ENCODE data around the gene FBXO2.

The FBXO2 gene

DNA sequence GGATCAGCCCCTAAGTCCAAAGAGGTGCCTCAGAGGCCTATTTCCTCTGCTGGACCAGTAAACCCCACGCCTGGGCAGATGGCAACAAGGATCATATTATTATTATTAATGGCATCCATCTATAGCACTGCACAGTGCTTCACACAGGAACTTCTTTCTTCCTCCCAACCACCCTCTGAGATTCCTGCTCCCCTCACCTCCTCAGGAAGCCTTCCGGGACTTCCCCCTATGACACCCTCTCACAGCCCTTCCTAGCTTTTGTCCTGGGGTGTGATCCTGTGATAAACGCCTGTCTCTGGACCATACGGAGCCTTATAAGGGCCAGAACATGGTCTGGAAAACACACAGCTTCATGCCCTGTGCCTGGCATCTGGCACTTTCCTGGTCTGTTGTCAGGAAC lies 3.2 kb downstream of the FBXO2 start:
- no peak for DNase-seq

- peak; percentile 86 for DNase-seq
Measured at GRCh38 chr1:11650331-11650991, 3.8 kb downstream of the FBXO2 start.

DNA sequence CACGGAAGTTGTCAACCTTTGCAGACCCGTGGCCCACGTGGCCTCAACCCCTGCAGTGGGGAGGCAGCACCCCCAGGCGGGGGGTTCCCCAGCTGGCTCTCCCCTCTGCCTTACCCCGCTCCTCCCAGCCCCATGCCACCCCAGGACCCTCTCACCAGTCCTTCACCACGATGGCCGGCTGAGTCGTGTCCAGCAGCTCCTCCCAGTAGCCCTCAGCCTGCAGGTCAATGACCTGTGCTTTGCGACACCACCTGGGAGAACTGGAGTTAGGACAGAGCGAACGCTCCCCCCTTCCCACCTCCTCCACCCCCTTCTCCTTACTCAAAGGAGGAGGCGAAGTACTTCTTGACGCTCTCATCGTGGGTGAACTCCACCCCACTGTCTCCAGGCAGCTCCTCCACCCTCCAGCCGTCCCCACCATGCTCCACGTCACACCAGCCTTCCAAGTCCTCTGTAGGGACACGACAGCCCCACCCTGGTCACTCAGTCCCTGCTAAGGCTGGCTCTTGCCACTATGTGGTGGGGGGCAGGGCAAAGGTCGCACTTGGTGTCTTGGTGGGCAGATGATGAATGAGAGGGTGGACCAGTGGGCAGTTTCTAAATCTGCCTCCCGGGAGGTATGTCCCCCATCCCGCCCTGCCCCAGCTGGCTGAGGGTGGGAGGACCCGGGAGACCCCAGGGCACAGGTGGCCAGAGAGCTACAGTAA lies 4.5 kb downstream of the FBXO2 start:
- no peak for DNase-seq

DNA sequence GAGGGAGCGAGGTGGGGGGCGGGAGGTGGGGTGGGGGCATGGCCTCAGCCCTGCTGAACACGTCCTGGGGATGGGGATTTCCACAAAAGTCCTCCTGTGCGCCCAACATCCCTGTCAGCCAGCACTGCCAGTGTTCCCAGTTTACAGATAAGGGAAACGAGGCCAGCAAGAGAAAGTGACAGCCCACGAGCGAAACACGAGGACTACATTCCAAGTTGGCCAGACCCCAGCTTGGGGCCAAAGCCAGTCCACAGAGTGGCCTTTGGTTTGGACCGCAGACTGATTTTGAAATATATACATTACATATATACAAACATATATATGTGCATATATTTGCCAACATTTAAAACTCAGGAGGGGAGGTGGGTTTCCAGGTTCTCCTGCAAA lies 5.0 kb downstream of the FBXO2 start:
- DNase-seq = no peak

- DNase-seq = peak; percentile 41
Measured at GRCh38 chr1:11648732-11649158, 5.5 kb downstream of the FBXO2 start.

DNA sequence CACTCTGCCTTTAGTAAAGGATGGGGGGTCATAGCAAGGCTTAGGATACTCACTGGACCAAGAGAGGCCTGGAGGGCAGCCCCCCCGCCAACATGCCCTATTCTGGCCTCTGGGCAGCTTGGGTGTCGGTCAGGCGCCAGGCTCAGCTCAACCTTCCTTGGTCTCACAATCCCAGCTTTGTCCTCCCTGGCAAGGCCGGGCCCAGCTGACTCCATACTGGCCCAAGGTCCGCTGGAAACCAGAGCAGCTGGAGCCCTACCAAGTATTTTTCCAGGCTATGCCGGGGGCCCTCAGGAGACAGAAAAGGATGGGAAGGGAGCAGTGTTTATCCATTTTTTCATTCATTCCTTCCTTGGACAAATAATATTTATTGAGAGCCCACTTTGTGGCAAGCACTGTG lies 6.2 kb downstream of the FBXO2 start:
- no peak for DNase-seq

GRCh38 chr1:11647333-11647732 lies 6.9 kb downstream of the FBXO2 start:
- no peak for DNase-seq

DNA sequence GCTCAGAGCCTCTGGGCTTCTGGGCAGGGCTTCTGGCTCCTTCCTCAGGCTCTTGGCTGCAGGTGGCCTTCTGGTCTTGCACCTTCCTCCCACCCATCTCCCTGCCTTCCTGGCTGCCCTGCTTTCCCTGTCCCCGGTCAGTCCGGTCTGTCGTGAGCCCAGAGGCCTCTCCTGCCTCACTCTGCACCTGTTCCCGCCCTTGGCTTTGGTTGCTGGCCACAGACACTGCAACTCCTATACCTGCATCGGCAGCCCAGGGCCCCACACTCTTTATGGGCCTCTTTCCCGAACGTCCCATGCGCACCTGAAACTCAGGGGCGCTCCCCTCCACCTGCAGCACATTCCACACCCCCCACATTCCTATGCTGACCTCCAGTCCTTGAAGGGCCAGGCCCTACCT lies 7.9 kb downstream of the FBXO2 start:
- no peak for DNase-seq

- DNase-seq = peak; percentile 77
Measured at GRCh38 chr1:11645670-11646265, 8.5 kb downstream of the FBXO2 start.

DNA sequence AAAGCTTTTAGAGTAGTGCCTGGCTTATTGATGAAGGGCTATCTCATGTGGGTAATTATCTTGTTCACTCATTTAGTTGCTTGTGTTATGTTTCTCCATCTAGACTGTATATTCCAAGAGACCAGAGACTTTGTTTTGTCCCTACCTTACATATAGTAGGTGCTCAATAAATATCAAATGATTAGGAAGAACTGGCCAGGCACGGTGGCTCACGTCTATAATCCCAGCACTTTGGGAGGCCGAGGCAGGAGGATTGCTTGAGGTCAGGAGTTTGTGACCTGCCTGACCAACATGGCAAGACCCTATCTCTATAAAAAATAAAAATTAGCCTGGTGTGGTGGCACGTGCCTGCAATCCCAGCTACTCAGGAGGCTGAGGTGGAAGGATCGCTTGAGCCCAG lies 9.0 kb downstream of the FBXO2 start:
- DNase-seq = no peak

- DNase-seq = no peak
Measured at GRCh38 chr1:11643782-11644181, 10.4 kb downstream of the FBXO2 start.

DNA sequence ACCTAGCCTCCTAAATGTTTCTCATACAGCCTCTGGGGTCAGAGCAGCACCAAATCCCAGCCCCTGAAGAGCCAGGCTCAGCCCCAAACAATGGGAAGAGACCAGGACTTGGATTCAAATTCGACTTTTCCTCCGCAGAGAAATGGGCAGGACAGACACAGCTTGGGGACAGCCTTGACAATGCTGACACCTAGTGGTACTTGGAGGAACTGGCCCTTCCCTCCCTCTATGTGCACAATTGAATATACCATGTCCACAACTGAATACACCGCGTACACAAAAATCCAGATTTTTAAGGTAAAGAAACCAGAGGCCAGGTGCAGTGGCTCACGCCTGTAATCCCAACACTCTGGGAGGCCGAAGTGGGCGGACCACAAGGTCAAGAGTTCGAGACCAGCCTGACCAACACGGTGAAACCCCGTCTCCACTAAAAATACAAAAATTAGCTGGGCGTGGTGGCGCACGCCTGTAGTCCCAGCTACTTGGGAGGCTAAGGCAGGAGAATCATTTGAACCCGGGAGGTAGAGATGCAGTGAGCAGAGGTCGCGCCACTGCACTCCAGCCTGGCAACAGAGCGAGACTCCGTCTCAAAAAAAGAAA lies 11.7 kb downstream of the FBXO2 start:
- DNase-seq = peak; percentile 57

DNA sequence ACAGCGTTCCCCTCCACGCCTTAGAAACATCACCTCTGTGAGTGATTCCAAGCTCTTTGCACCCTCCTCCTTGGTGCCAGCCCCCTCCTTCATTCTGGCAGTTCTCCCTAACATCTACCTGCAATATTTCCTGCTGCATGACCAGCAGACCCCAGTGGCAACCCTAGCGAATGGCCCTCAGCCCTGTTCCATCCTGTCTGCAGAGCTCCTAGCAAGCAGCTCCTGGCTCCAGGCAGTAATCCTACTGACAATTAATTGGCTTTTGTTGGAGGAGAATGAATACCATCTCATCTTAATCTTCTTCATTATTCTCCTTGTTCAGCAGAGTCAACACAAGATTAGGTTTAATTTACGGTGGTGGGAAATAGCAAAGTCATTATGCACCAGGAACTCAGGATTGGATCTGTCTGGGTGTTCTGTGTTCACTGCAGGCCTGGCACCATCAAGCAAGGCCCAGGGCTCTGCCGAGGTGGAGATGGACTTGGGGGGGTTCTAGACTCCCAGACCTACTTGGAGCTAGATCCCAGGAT lies 12.4 kb downstream of the FBXO2 start:
- no peak for DNase-seq

- no peak for DNase-seq
Measured at GRCh38 chr1:11640944-11641343, 13.3 kb downstream of the FBXO2 start.

DNA sequence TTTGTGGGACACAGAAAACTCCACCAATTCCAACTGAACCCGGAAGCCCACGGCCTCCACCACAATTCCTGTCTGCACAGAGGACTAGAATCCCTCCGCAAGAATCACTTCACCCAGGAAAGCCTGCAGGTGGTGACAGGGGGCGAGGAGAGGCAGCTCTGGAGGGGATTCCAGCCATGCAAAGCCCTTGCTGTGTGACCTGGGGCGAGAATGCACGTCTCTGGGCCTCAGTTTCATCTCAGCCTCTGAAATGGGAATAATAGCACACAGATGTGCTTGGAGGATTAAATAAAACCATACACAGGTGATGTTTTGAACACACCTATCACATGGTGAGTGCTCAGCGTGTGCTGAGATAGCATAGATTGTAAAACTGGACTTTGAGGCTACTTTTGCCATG lies 14.1 kb downstream of the FBXO2 start:
- DNase-seq = no peak

DNA sequence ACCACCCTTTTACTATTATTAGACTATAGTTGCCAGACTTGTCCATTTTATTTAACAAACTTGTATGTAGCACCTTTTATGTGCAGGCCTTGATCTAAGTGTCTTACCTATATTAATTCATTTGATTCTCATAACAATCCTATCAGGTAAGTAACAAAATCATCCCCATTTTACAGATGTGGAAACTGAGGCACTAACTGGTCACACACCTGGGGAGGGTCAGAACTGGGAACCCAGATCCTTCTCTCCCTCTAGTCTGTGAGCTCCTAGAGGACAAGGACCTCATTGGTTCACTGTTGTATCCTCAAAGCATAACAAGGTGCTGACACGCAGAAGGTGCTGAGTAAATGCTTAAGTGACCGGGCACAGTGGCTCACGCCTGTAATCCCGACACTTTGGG lies 14.9 kb downstream of the FBXO2 start:
- no peak for DNase-seq

- no peak for DNase-seq
Measured at GRCh38 chr1:11638121-11638520, 16.1 kb downstream of the FBXO2 start.

- no peak for DNase-seq
Measured at GRCh38 chr1:11634365-11635192, 19.6 kb downstream of the FBXO2 start.

GRCh38 chr1:11629184-11630016 lies 24.8 kb downstream of the FBXO2 start:
- DNase-seq = no peak

DNA sequence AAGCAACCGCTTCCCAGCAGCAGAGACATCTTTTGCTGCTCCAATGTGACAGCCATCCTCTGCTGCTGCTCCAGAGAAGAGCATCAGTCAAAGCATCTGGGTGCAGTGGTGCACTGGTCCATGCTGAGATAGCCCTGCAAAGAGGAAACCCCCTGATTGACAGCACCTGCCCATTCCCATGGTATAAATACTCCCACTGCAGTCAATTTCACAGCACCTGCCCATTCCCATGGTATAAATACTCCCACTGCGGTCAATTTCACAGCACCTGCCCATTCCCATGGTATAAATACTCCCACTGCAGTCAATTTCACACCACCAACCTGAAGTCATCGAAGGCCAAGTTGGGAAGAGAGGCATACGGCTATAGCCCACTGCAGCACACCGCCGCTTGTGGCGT lies 25.5 kb downstream of the FBXO2 start:
- no peak for DNase-seq

- no peak for DNase-seq
Measured at GRCh38 chr1:11626551-11626950, 27.7 kb downstream of the FBXO2 start.

DNA sequence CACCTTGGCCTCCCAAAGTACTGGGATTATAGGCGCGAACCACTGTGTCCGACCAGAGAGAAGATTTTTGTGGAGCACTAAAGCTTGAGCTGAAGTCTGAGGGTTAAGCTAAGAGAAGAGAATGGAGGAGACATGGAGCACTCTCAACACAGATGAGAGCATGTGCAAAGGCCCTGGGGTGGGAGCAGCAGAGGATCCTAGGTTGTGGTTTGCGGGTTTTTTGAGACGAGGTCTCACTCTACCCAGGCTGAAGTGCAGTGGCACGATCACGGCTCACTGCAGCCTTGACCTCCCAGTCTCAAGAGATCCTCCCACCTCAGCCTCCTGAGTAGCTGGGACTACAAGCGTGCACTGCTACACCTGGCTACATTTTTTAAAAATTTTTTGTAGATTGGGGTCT lies 30.5 kb downstream of the FBXO2 start:
- DNase-seq = no peak
